ENCODE measurements around the gene XXYLT1.

GRCh38 chr3:195178124-195178910, 92.6 kb downstream of the XXYLT1 start:
- no peak for TF ChIP-seq MXD4 (CRISPR knock-in tag; IDR thresholded peaks at IDR 0.05; ENCODE audit: borderline replicate concordance)
- TF ChIP-seq NFYB (CRISPR knock-in tag; conservative IDR thresholded peaks at IDR 0.05; ENCODE audit: low read depth): no peak
- no peak for TF ChIP-seq CTCF (IDR thresholded peaks at IDR 0.05)
- TF ChIP-seq ZNF263 (CRISPR knock-in tag; IDR thresholded peaks at IDR 0.05; ENCODE audit: low read depth): no peak
- no peak for TF ChIP-seq USF2 (CRISPR knock-in tag; IDR thresholded peaks at IDR 0.05)
- no peak for TF ChIP-seq PREB (CRISPR knock-in tag; IDR thresholded peaks at IDR 0.05; ENCODE audit: borderline replicate concordance)
- TF ChIP-seq ZNF512 (CRISPR knock-in tag; IDR thresholded peaks at IDR 0.05; ENCODE audit: borderline replicate concordance): no peak
- TF ChIP-seq FOXK1 (CRISPR knock-in tag; IDR thresholded peaks at IDR 0.05): no peak
- no peak for TF ChIP-seq MYBL2 (CRISPR knock-in tag; IDR thresholded peaks at IDR 0.05)

All from WTC11 (cell line).